DND-41 (cell line): ENCODE results near the gene TNIP2.

Source experiments
- EZH2 ChIP-seq: IDR thresholded peaks from 3 replicates; pipeline ENCODE4 v1.6.1; 2012; ENCODE audit warnings: borderline replicate concordance, low read depth, mild to moderate bottlenecking, moderate library complexity, low read length, inconsistent platforms; ENCODE audit not compliant: severe bottlenecking
- TF ChIP-seq, protein P1 (sequence below): IDR thresholded peaks from 2 replicates; pipeline ENCODE4 v1.5.1; 2012; ENCODE audit warnings: borderline replicate concordance, low read length, moderate library complexity, mild to moderate bottlenecking; ENCODE audit not compliant: poor library complexity, severe bottlenecking; ENCODE audit errors: extremely low read depth

DNA sequence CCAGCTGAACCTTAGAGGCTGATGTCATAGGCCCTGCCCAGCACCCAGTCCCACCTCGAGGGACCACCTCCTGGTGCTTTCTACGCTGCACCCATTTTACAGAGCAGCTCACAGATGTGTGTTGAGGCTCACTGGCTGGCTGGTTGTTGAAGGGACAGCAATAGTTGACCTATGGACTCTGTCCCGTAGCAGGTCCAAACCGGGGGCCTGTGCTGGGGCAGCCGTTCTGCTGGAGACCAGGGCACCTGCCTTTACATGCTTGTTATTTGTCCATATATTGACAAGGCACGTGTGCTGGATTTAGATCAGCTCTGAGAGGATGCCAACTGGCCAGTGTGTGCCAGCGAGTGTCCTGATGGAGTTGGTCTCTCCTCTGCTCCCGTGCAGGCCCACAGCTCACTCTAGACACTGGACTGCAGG lies 58.1 kb downstream of the TNIP2 start:
- TF ChIP-seq, protein P1, sequence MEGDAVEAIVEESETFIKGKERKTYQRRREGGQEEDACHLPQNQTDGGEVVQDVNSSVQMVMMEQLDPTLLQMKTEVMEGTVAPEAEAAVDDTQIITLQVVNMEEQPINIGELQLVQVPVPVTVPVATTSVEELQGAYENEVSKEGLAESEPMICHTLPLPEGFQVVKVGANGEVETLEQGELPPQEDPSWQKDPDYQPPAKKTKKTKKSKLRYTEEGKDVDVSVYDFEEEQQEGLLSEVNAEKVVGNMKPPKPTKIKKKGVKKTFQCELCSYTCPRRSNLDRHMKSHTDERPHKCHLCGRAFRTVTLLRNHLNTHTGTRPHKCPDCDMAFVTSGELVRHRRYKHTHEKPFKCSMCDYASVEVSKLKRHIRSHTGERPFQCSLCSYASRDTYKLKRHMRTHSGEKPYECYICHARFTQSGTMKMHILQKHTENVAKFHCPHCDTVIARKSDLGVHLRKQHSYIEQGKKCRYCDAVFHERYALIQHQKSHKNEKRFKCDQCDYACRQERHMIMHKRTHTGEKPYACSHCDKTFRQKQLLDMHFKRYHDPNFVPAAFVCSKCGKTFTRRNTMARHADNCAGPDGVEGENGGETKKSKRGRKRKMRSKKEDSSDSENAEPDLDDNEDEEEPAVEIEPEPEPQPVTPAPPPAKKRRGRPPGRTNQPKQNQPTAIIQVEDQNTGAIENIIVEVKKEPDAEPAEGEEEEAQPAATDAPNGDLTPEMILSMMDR: no peak
- no peak for TF ChIP-seq EZH2
